ENCODE measurements around the gene CDH4. TPM values are rescaled to one million over a fixed set of nuclear protein-coding genes. Genes with fewer than 3 reads are reported as not detected.

CDH4 gene
- total and polyA plus RNA-seq, 10 donors, result 0.30 to 20.1 (median 7.7) TPM

GRCh38 chr20:61429458-61430227, 177.6 kb downstream of the CDH4 start:
- TF ChIP-seq, protein P1, sequence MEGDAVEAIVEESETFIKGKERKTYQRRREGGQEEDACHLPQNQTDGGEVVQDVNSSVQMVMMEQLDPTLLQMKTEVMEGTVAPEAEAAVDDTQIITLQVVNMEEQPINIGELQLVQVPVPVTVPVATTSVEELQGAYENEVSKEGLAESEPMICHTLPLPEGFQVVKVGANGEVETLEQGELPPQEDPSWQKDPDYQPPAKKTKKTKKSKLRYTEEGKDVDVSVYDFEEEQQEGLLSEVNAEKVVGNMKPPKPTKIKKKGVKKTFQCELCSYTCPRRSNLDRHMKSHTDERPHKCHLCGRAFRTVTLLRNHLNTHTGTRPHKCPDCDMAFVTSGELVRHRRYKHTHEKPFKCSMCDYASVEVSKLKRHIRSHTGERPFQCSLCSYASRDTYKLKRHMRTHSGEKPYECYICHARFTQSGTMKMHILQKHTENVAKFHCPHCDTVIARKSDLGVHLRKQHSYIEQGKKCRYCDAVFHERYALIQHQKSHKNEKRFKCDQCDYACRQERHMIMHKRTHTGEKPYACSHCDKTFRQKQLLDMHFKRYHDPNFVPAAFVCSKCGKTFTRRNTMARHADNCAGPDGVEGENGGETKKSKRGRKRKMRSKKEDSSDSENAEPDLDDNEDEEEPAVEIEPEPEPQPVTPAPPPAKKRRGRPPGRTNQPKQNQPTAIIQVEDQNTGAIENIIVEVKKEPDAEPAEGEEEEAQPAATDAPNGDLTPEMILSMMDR (IDR thresholded peaks at IDR 0.05 in 8 of 11, conservative IDR thresholded peaks at IDR 0.05 in 3 of 11), result no peak
- TF ChIP-seq POLR2AphosphoS5 (IDR thresholded peaks at IDR 0.05) (no peak), POLR2A (IDR thresholded peaks at IDR 0.05) (no peak)
- WGBS, 5 donors, result 84 to 95% (median 87%) methylated on average over 4 of the region's 4 CpGs
- no peak overlapping the region for H3K4me3 ChIP-seq

DNA sequence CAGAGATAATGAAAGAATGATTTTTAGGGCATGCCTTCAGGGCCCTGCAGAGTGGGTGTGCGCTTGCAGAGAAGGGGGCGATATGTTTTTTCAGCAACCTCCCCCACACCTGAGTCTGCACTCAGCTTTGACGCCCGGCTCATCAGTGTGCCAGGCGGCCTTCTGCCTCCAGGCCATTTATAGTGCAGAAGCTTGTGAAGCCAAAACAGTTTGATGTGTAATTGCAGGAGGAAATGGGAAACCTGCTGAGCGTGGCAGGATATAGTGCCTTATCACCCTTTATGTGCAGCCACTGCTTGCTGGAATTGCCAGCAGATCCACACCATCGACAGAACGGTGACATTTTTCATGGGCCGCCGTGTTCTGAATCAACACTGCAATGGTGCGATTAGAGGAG, 178.2 kb downstream of the CDH4 start:
- intact Hi-C loops (cut with DNase I; ENCODE audit: low total_unique reads), result no loop called here
- TF ChIP-seq, protein P1 (IDR thresholded peaks at IDR 0.05 in 8 of 11, conservative IDR thresholded peaks at IDR 0.05 in 3 of 11), result no peak
- TF ChIP-seq POLR2AphosphoS5 (IDR thresholded peaks at IDR 0.05) (peak in 1 of 3 donors; percentile 5), POLR2A (IDR thresholded peaks at IDR 0.05) (no peak)
- Histone ChIP-seq H3K4me1 (peaks cover 0 to 26% (median 11%) of the 10 kb centered on the region in 6 donors), H3K36me3 (no peaks in the 10 kb centered on the region), H3K27me3 (replicated peaks in 1 of 7) (peaks cover 0 to 16% (median 0%) of the 10 kb centered on the region in 7 donors), H3K4me3 (no peak overlapping the region), H3K27ac (no peak overlapping the region), H3K9me3 (peaks cover 0 to 16% (median 0%) of the 10 kb centered on the region in 8 donors)
- no peak for DNase-seq
- 29 to 50% (median 35%) methylated on average over 11 of the region's 11 CpGs for WGBS, 5 donors

More at GRCh38 chr20:61429458-61430227, 177.6 kb downstream of the CDH4 start:
- Histone ChIP-seq H3K36me3 (no peaks in the 10 kb centered on the region), H3K27me3 (replicated peaks in 1 of 7) (peaks cover 0 to 12% (median 0%) of the 10 kb centered on the region in 7 donors), H3K4me1 (peaks cover 0 to 26% (median 11%) of the 10 kb centered on the region in 6 donors), H3K27ac (no peak overlapping the region), H3K9me3 (peaks cover 0 to 17% (median 0%) of the 10 kb centered on the region in 8 donors)
- intact Hi-C loops (cut with DNase I; ENCODE audit: low total_unique reads), result no loop called here
- DNase-seq, result no peak

- Histone ChIP-seq H3K9me3 (peaks cover 0 to 18% (median 0%) of the 10 kb centered on the region in 8 donors), H3K27me3 (replicated peaks in 1 of 7) (peaks cover 0 to 33% (median 0%) of the 10 kb centered on the region in 7 donors), H3K4me1 (peaks cover 0 to 25% (median 8%) of the 10 kb centered on the region in 6 donors), H3K27ac (no peak overlapping the region), H3K36me3 (no peaks in the 10 kb centered on the region), H3K4me3 (no peak overlapping the region)
- WGBS, 5 donors, result 41 to 52% (median 45%) methylated on average over 10 of the region's 10 CpGs
- intact Hi-C loops (cut with DNase I; ENCODE audit: low total_unique reads), result no loop called here
- DNase-seq, result no peak
- TF ChIP-seq POLR2AphosphoS5 (IDR thresholded peaks at IDR 0.05) (no peak), POLR2A (IDR thresholded peaks at IDR 0.05) (no peak)
Observed at GRCh38 chr20:61433176-61433575, 181.1 kb downstream of the CDH4 start.

DNA sequence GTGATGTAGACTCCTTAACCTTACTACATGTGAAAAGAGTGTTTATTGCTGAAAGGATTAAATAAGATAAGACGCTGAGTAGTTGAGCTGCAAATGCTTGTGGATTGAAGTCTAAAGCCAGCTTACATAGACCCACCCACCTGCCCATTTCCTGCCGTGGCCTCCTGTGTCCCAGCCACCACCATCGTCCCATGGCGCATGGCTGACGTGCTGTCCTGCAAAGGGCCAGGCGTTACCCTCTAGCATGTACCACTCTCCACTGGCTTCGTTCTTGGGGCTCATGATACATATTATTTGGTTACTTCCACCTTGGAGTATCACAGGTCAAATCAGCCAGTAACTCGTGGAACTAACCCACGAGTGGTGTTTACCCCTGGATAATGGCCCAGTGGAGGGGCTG, 181.8 kb downstream of the CDH4 start:
- Histone ChIP-seq H3K4me1 (peaks cover 0 to 25% (median 8%) of the 10 kb centered on the region in 6 donors), H3K9me3 (peaks cover 0 to 18% (median 0%) of the 10 kb centered on the region in 8 donors), H3K4me3 (no peak overlapping the region), H3K27me3 (replicated peaks in 1 of 7) (peaks cover 0 to 33% (median 0%) of the 10 kb centered on the region in 7 donors), H3K27ac (no peak overlapping the region), H3K36me3 (no peaks in the 10 kb centered on the region)
- DNase-seq, result no peak
- 73 to 82% (median 74%) methylated on average over 9 of the region's 9 CpGs for WGBS, 5 donors
- intact Hi-C loops (cut with DNase I; ENCODE audit: low total_unique reads), result no loop called here
- TF ChIP-seq POLR2AphosphoS5 (IDR thresholded peaks at IDR 0.05) (no peak), POLR2A (IDR thresholded peaks at IDR 0.05) (no peak)
- TF ChIP-seq, protein P1 (IDR thresholded peaks at IDR 0.05 in 8 of 11, conservative IDR thresholded peaks at IDR 0.05 in 3 of 11), result no peak
